RWPE2 (cell line): ENCODE measurements around the gene SPATA4.
A peak's percentile ranks its signal among the peaks of the same experiment; 100 is the strongest.

Experiments used
- ATAC-seq: fragments of 200-7000 bp; cut with Tn5 transposase; 3 replicates; pipeline ENCODE4 v1.9.1; 2021; ENCODE audit warnings: low read depth
- DNase-seq: peaks from one replicate; pipeline ENCODE4 v3.0.0-alpha.2; 2020; ENCODE audit warnings: low spot score
- H3K27ac ChIP-seq: fragments of 450-650 bp; 2 replicates; pipeline ENCODE4 v1.5.1; 2017; ENCODE audit warnings: mild to moderate bottlenecking; ENCODE audit not compliant: poor library complexity, severe bottlenecking
- H3K27me3 ChIP-seq: fragments of 250-450 bp; sonication (Bioruptor Pico); 2 replicates; pipeline ENCODE4 v1.5.1; 2021; ENCODE audit warnings: mild to moderate bottlenecking, moderate library complexity; ENCODE audit not compliant: insufficient read depth, poor library complexity, severe bottlenecking
- H3K36me3 ChIP-seq: fragments of 250-450 bp; sonication (Bioruptor Pico); 2 replicates; pipeline ENCODE4 v1.5.1; 2020; ENCODE audit warnings: low read depth, mild to moderate bottlenecking, moderate library complexity
- H3K4me1 ChIP-seq: fragments of 250-450 bp; sonication (Bioruptor Pico); 2 replicates; pipeline ENCODE4 v1.5.1; 2021; ENCODE audit warnings: mild to moderate bottlenecking, moderate library complexity; ENCODE audit not compliant: insufficient read depth, poor library complexity, severe bottlenecking
- H3K4me3 ChIP-seq: fragments of 250-450 bp; sonication (Bioruptor Pico); 2 replicates; pipeline ENCODE4 v1.5.1; 2021; ENCODE audit warnings: mild to moderate bottlenecking, moderate library complexity; ENCODE audit not compliant: severe bottlenecking
- H3K9me3 ChIP-seq: fragments of 250-450 bp; sonication (Bioruptor Pico); 2 replicates; pipeline ENCODE4 v1.5.1; 2021; ENCODE audit warnings: mild to moderate bottlenecking, moderate library complexity; ENCODE audit not compliant: severe bottlenecking
- TF ChIP-seq, protein P1 (sequence below): fragments of 450-650 bp; IDR thresholded peaks from one replicate; pipeline ENCODE4 v1.5.1; 2017; ENCODE audit warnings: mild to moderate bottlenecking, moderate library complexity; ENCODE audit not compliant: poor library complexity, severe bottlenecking

The SPATA4 gene

DNA sequence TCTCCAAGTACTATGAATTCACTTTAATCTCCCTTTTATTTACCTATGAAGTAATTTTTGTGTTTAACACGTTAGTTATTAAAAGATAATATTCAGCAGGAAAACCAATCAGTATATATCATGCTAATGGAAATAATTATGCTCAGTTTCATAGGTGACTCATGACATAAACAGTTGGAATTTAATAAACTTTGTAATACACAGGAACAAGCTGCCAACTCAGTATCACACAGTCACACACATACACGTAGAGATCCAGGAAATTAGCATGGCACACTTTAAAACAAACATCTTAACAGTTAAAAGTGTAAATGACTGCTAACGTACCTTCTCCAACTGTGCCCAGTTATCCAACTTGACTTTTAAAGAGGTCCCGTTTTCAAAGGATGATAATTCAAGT is 2.3 kb downstream of the SPATA4 start:
- Histone ChIP-seq H3K4me3 (no peak overlapping the region), H3K36me3 (no peaks in the 10 kb centered on the region), H3K27me3 (no peaks in the 10 kb centered on the region), H3K27ac (peak overlapping the region; percentile 90), H3K9me3 (no peaks in the 10 kb centered on the region), H3K4me1 (peaks cover 32% of the 10 kb centered on the region)
- DNase-seq (no peak), ATAC-seq (peak; percentile 37)
- TF ChIP-seq, protein P1, sequence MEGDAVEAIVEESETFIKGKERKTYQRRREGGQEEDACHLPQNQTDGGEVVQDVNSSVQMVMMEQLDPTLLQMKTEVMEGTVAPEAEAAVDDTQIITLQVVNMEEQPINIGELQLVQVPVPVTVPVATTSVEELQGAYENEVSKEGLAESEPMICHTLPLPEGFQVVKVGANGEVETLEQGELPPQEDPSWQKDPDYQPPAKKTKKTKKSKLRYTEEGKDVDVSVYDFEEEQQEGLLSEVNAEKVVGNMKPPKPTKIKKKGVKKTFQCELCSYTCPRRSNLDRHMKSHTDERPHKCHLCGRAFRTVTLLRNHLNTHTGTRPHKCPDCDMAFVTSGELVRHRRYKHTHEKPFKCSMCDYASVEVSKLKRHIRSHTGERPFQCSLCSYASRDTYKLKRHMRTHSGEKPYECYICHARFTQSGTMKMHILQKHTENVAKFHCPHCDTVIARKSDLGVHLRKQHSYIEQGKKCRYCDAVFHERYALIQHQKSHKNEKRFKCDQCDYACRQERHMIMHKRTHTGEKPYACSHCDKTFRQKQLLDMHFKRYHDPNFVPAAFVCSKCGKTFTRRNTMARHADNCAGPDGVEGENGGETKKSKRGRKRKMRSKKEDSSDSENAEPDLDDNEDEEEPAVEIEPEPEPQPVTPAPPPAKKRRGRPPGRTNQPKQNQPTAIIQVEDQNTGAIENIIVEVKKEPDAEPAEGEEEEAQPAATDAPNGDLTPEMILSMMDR: no peak

GRCh38 chr4:176191974-176192373 is 3.4 kb downstream of the SPATA4 start:
- H3K9me3 ChIP-seq: no peaks in the 10 kb centered on the region
- H3K27ac ChIP-seq: peak overlapping the region; percentile 90
- H3K4me1 ChIP-seq: peaks cover 32% of the 10 kb centered on the region
- no peak for DNase-seq
- no peak overlapping the region for H3K4me3 ChIP-seq
- TF ChIP-seq, protein P1: no peak
- no peaks in the 10 kb centered on the region for H3K36me3 ChIP-seq
- no peak for ATAC-seq
- no peaks in the 10 kb centered on the region for H3K27me3 ChIP-seq

DNA sequence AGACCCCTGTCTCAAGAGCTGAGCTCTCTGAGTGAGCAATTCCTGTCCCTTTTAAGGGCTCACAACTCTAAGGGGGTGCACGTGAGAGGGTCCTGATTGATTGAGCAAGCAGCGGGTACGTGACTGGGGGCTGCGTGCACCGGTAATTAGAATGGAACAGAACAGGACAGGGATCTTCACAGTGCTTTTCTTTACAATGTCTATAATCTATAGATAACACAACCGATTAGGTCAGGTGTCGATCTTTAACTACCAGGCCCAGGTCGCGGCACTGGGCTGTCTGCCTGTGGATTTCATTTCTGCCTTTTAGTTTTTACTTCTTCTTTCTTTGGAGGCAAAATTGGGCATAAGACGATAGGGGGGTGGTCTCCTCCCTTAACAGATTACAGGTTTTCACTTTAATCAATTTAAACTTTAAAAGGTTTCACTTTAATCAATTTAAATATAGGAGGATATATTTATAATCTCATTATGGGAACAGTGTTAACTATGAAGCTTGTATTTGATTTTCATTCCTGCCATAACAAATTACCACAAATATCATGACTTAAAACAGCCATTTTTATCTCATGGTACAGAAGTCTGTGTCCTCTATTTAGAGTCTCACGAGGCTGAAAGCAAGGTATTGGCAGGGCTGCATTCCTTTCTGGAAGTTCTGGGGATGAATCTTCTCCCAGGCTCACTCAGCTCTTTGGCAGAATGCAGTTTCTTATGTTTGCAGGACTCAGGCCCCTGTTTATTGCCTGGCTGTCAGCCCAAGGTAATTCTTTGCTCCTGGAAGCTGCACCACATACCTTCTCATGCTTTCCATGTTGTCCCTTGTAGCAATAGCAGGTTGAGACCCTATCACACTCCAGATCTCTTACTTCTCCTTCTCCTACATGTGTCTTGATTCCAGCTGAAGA is 5.2 kb downstream of the SPATA4 start:
- Histone ChIP-seq H3K27ac (no peak overlapping the region), H3K27me3 (no peaks in the 10 kb centered on the region), H3K4me1 (peaks cover 43% of the 10 kb centered on the region), H3K9me3 (no peaks in the 10 kb centered on the region), H3K4me3 (no peak overlapping the region), H3K36me3 (no peaks in the 10 kb centered on the region)
- TF ChIP-seq, protein P1: no peak
- no peak for DNase-seq
- no peak for ATAC-seq

DNA sequence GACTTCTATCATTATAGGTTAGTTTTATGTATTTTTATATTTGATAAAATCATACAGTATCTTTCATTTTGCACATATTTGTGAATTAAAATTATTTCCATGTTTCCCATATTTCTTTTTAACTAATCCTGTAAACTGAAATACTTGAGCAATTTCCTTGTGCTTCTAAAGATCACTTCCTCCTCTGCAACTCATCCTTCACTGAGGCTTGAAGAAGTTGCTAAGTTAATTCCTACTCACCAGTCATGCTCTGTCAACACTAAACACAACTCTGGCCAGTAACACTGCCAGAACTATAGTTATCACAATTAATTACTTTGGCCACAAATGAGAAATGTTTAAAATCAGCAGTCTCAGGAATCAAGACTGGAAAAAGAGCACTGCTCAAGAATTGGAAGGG is 6.7 kb downstream of the SPATA4 start:
- TF ChIP-seq, protein P1: no peak
- Histone ChIP-seq H3K36me3 (no peaks in the 10 kb centered on the region), H3K27me3 (no peaks in the 10 kb centered on the region), H3K4me1 (peaks cover 47% of the 10 kb centered on the region), H3K4me3 (no peak overlapping the region), H3K9me3 (no peaks in the 10 kb centered on the region), H3K27ac (no peak overlapping the region)
- DNase-seq: no peak
- no peak for ATAC-seq

DNA sequence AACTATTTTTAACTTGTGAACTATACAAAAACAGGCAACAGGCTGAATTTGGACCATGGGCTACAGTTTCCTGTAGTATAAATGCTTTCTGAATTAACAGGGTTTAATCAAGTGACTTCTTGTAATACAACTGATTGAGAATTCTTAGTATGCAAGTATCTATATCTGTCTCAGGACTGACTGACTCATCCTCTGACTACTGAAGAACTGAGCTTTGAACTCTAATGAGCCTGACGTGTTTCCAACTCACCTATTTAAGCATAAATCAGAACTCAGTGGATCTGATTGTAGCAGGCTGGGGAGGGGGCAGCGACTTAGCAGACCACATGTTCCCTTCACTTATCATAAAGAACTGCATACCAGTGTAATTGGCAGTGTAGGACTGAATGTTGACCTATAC is 7.8 kb downstream of the SPATA4 start:
- peaks cover 37% of the 10 kb centered on the region for H3K4me1 ChIP-seq
- no peaks in the 10 kb centered on the region for H3K27me3 ChIP-seq
- peak; percentile 75; the same call in 2 of the 3 replicates for ATAC-seq
- H3K27ac ChIP-seq: no peak overlapping the region
- H3K9me3 ChIP-seq: no peaks in the 10 kb centered on the region
- DNase-seq: no peak
- TF ChIP-seq, protein P1: no peak
- no peaks in the 10 kb centered on the region for H3K36me3 ChIP-seq
- no peak overlapping the region for H3K4me3 ChIP-seq
